ENCODE measurements around the gene FNIP2. TPM values are rescaled to one million over a fixed set of nuclear protein-coding genes. Genes with fewer than 3 reads are reported as not detected.
"Not testable (repeated sequence)": the region's sequence is repeated elsewhere in the genome, so short reads cannot be mapped to it uniquely, and the experiment has no call there.

Gene FNIP2
- total RNA-seq, 2 experiments from 2014 or later = 12.3 to 17.1 TPM

DNA sequence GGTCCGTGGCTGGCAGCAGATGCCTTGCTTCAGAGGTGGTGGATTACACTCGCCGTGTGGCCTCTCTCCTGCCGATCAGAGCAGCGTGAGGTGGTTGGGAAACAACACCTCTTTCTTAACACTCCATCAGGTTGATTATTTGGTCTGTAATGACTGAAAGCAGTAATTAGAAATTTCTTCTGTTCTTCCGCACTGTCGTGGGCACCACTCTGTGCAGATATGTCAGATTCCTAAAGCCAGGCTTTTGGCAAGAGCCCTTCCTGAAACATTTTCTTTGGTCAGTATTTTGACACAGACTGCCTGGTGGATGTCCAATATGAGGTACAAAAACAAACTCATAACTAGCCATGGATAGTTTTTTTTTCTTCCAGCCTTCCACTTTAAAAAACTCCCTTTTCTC lies 100.9 kb downstream of the FNIP2 start:
- peaks cover 22% of the 10 kb centered on the region for H3K36me3 Mint-ChIP-seq

DNA sequence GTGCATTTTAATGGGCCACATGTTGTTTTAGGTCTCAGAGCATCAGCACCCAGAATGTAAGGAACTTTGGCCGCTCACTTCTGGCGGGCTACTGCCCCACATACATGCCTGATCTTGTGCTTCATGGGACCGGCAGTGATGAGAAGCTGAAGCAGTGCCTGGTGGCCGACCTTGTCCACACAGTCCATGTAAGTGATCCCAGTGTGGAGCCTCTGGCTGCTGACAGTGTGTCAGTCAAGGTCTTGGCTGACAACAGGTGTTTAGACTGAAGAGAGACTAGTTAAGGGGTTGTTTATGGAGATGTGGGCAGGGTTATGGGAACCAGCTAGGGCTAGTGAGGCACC lies 101.4 kb downstream of the FNIP2 start:
- DNase-seq = no peak
- peaks cover 22% of the 10 kb centered on the region for H3K36me3 Mint-ChIP-seq
- no peaks in the 10 kb centered on the region for H3K27me3 Mint-ChIP-seq
- H3K4me1 Mint-ChIP-seq = peaks cover 18% of the 10 kb centered on the region
- ATAC-seq = no peak
- no peak overlapping the region for H3K27ac Mint-ChIP-seq
- H3K9me3 Mint-ChIP-seq (ENCODE audit: low read depth) = no peaks in the 10 kb centered on the region
- CTCF ChIA-PET = interaction anchor here (1.2 kb wide), 1 partner anchor 9 kb away, joined by 3 read pairs; no protein-coding TSS in a partner anchor
- no peak overlapping the region for H3K4me3 Mint-ChIP-seq

More for the DNA sequence above, 100.9 kb downstream of the FNIP2 start:
- no peak for DNase-seq
- no peak overlapping the region for H3K4me3 Mint-ChIP-seq
- CTCF ChIA-PET = interaction anchor here (1.2 kb wide), 1 partner anchor 9 kb away, joined by 3 read pairs; no protein-coding TSS in a partner anchor
- ATAC-seq = no peak
- no peaks in the 10 kb centered on the region for H3K27me3 Mint-ChIP-seq
- no peaks in the 10 kb centered on the region for H3K9me3 Mint-ChIP-seq (ENCODE audit: low read depth)
- H3K4me1 Mint-ChIP-seq = peaks cover 19% of the 10 kb centered on the region
- H3K27ac Mint-ChIP-seq = no peak overlapping the region

DNA sequence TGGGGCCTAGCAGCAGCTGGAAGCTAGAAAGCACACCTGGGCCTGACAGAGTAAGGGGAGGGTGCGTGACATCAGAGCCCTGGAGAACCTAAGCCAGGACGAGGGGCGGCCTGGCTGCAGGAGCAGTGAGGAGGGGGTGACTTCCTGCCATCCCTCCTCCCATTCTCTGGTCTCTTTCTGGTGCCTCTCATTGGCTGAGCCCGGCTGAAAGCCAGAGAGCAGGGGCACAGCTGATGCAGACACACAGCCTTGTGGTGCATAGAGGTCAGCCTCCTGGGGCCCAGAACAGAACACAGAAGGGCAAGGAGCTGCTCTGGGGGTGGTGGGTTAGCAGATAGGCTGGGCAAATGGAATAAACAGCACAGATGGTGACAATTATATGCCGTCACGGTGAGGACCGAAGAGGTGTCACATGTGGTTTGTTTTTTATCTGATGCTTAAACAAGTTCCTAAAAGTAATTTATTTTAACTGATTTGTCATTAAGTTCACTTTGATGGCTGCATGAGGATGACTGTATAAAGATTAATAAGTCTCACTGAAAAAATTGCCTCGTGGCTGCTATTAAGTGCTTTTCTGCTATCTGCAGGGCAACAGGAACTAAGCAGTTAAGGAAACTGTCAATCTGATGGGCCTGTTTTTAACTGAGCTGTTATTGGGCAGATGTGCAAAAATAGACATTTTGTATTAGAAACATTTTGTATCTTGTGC lies 102.0 kb downstream of the FNIP2 start:
- H3K27me3 Mint-ChIP-seq = no peaks in the 10 kb centered on the region
- peaks cover 17% of the 10 kb centered on the region for H3K4me1 Mint-ChIP-seq
- DNase-seq (no peak), ATAC-seq (no peak)
- CTCF ChIA-PET = interaction anchor here (1.2 to 1.3 kb wide), 2 partner anchors 9 to 10 kb away, joined by 3 read pairs; no protein-coding TSS in a partner anchor
- no peaks in the 10 kb centered on the region for H3K9me3 Mint-ChIP-seq (ENCODE audit: low read depth)
- peaks cover 22% of the 10 kb centered on the region for H3K36me3 Mint-ChIP-seq
- H3K27ac Mint-ChIP-seq = no peak overlapping the region
- no peak overlapping the region for H3K4me3 Mint-ChIP-seq

DNA sequence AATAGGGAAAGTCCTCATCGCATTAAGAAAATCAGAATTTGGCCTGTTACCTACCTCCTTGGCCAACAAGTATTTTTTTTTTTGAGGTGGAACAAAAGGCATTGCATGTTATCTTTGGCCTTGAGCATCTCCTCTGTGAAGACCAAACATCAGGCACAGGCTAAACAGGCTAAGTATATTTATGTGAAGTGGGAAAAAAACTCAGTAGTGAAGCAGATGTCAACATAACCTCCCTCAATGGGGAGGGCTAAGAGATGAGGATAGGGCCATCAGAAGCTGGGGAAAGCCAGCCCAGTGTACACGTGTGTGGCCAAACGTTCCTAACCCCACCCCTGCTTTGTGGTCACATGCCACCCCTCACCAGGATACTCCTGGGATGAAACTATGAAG lies 102.5 kb downstream of the FNIP2 start:
- no peaks in the 10 kb centered on the region for H3K27me3 Mint-ChIP-seq
- no peaks in the 10 kb centered on the region for H3K9me3 Mint-ChIP-seq (ENCODE audit: low read depth)
- no peak overlapping the region for H3K27ac Mint-ChIP-seq
- H3K36me3 Mint-ChIP-seq = peaks cover 23% of the 10 kb centered on the region
- no peak for DNase-seq
- CTCF ChIA-PET = interaction anchor here (1.2 to 1.3 kb wide), 2 partner anchors 9 to 10 kb away, joined by 3 read pairs; no protein-coding TSS in a partner anchor
- H3K4me3 Mint-ChIP-seq = no peak overlapping the region
- peaks cover 16% of the 10 kb centered on the region for H3K4me1 Mint-ChIP-seq
- no peak for ATAC-seq

DNA sequence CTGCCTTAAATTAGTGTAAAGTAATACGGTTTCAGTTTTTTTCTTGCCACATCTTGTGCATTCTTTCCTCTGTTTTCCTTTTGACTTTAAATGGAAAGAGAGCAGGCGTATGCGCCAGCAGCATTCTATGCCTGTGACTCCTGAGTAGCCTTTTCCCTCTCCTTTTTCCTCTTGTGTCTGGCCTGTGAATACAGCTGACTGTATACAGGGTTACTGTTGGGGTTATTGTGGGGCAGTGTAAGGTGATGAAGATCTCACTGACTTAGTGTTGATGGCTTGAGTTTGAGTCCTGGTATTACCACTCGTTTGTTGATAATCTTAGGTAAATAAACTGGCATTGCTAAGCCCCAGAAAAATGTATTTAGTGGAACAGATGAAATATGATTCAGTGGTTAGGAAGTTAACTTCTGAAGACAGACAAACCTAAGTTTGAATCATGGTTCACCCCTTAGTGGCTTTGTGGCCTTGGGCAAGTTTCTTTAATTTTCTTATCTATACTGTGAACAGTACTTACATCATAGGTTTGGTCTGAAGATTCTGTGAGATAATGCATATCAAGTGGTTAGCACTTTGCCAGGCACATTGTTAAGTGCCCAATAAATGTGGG lies 105.1 kb downstream of the FNIP2 start:
- Mint-ChIP-seq H3K27me3 (no peaks in the 10 kb centered on the region), H3K36me3 (peaks cover 42% of the 10 kb centered on the region), H3K4me1 (peaks cover 19% of the 10 kb centered on the region), H3K4me3 (no peak overlapping the region), H3K9me3 (ENCODE audit: low read depth) (peaks cover 4% of the 10 kb centered on the region), H3K27ac (no peak overlapping the region)
- DNase-seq (peak; percentile 69), ATAC-seq (peak; percentile 80)
- CTCF ChIA-PET = interaction anchor here (1.3 kb wide), 1 partner anchor 12 kb away, joined by 3 read pairs; no protein-coding TSS in a partner anchor

DNA sequence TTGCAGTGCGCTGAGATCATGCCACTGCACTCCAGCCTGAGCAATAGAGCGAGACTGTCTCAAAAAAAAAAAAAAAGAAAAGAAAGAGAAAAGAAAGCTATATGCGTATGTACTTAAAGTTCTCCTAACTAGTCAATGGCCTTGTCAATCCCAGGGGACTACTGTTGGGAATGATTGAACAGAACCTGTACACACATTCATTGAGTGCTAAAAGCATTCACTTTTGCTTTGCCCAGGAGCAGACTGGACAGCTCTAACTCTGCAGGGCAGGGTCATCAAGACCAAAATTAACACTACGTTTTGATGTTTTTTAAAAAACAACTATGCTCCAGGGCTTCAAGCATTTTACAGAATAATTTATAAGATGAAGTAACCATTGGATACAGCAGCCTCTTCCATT lies 106.2 kb downstream of the FNIP2 start:
- peaks cover 8% of the 10 kb centered on the region for H3K9me3 Mint-ChIP-seq (ENCODE audit: low read depth)
- peaks cover 51% of the 10 kb centered on the region for H3K36me3 Mint-ChIP-seq
- no peak for ATAC-seq
- CTCF ChIA-PET = interaction anchor here (1.3 kb wide), 1 partner anchor 13 kb away, joined by 3 read pairs; no protein-coding TSS in a partner anchor
- no peak overlapping the region for H3K27ac Mint-ChIP-seq
- no peaks in the 10 kb centered on the region for H3K27me3 Mint-ChIP-seq
- H3K4me3 Mint-ChIP-seq = no peak overlapping the region
- H3K4me1 Mint-ChIP-seq = peaks cover 22% of the 10 kb centered on the region
- no peak for DNase-seq

DNA sequence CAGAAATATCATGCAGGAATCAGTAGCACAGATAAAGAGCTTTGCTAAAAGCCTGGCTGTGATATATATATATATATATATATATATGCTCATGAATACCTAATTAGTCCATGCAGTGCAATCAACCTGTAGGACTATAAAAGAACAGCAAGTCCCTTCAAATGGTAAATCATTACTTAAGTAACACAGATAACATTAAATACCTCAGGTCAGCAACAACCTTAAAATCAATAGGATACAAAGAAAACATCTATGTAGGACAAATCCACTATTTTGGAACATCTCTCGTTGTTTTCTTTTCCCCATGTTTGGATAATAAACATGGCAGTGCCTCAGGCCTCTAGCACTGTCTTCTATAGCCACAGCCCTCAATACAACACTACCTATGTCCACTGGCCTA lies 106.6 kb downstream of the FNIP2 start:
- Mint-ChIP-seq H3K27ac (no peak overlapping the region), H3K4me1 (peaks cover 22% of the 10 kb centered on the region), H3K27me3 (no peaks in the 10 kb centered on the region), H3K4me3 (no peak overlapping the region), H3K9me3 (ENCODE audit: low read depth) (peaks cover 8% of the 10 kb centered on the region), H3K36me3 (peaks cover 52% of the 10 kb centered on the region)
- CTCF ChIA-PET = no interaction called here
- ATAC-seq (no peak), DNase-seq (no peak)

DNA sequence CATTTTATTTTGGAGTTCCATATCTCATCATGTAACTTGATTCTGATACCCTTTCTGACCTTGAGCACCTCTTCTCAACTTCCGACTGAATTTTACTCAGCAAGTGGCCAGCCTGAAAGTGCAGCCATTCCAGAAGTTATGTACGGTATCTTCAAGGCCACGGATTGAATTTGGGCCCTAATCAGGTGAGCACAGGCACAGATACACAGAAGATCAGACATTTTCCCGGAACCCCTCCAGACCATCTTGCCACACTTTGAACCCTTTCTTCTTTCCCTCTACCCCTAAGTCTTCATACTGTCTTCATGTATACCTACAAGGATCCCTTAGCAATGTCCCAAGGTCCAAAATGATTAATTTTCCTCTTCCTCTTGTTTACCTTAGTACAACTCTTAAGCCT lies 108.2 kb downstream of the FNIP2 start:
- CTCF ChIA-PET = no interaction called here
- Mint-ChIP-seq H3K4me3 (no peak overlapping the region), H3K36me3 (peaks cover 47% of the 10 kb centered on the region), H3K4me1 (peaks cover 22% of the 10 kb centered on the region), H3K27me3 (no peaks in the 10 kb centered on the region), H3K27ac (no peak overlapping the region), H3K9me3 (ENCODE audit: low read depth) (peaks cover 8% of the 10 kb centered on the region)
- DNase-seq = no peak
- no peak for ATAC-seq

DNA sequence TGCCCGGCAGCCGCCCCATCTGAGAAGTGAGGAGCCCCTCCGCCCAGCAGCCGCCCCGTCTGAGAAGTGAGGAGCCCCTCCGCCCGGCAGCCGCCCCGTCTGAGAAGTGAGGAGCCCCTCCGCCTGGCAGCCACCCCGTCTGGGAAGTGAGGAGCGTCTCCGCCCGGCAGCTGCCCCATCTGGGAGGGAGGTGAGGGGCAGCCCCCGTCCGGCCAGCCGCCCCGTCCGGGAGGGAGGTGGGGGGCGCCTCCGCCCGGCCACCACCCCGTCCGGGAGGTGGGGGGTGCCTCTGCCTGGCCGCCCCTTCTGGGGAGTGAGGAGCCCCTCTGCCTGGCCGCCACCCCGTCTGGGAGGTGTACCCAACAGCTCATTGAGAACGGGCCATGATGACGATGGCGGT lies 113.3 kb downstream of the FNIP2 start:
- H3K27ac Mint-ChIP-seq = not testable (repeated sequence)
- H3K36me3 Mint-ChIP-seq = peaks cover 42% of the 10 kb centered on the region

DNA sequence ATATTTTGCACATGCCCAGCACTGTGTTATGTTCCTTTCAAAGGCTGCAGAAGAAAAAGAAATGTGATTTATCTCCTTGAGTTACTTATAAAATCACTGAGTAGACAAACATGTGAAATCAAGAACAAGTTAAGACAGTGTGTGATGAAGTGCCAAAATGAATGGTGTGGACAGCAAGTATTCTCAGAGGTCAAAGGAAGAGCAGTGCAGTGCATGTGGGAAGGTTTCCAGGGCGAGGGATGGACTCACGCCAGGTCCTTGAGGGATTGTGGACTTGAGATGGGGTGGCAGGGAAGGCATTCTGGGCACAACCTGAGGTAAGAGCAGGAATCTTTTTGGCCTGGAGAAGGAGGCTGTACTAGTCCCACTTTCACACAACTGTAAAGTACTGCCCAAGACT lies 115.5 kb downstream of the FNIP2 start:
- Mint-ChIP-seq H3K27me3 (no peaks in the 10 kb centered on the region), H3K4me1 (peaks cover 2% of the 10 kb centered on the region), H3K9me3 (ENCODE audit: low read depth) (no peaks in the 10 kb centered on the region), H3K36me3 (peaks cover 25% of the 10 kb centered on the region), H3K27ac (no peak overlapping the region), H3K4me3 (no peak overlapping the region)
- ATAC-seq (no peak), DNase-seq (no peak)
- CTCF ChIA-PET = no interaction called here

More for the DNA sequence above, 113.3 kb downstream of the FNIP2 start:
- H3K4me1 Mint-ChIP-seq; ATAC-seq; H3K4me3 Mint-ChIP-seq; DNase-seq; CTCF ChIA-PET; H3K27me3 Mint-ChIP-seq; H3K9me3 Mint-ChIP-seq (ENCODE audit: low read depth): not testable (repeated sequence)

DNA sequence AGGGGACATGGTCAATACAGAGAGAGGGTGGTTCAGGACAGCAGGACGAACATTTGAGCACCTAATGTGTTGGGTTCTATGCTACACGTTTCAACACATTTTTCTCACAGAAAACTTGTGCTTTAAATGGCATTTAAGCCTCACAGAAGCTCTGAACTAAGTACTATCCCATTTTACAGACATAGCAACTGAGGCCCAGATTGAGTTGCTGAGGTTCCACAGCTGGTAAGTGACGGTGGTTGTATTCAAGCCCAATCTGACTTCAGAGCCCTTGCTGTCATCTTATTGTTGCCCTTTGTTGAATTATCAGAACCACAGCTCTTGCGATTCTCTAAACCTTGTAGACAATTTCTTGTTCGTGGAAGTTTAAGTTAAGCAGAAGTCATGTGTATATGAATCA lies 116.7 kb downstream of the FNIP2 start:
- peaks cover 2% of the 10 kb centered on the region for H3K4me1 Mint-ChIP-seq
- H3K9me3 Mint-ChIP-seq (ENCODE audit: low read depth) = no peaks in the 10 kb centered on the region
- no peak overlapping the region for H3K27ac Mint-ChIP-seq
- H3K4me3 Mint-ChIP-seq = no peak overlapping the region
- peaks cover 17% of the 10 kb centered on the region for H3K36me3 Mint-ChIP-seq
- H3K27me3 Mint-ChIP-seq = no peaks in the 10 kb centered on the region
- no peak for ATAC-seq
- no peak for DNase-seq
- CTCF ChIA-PET = interaction anchor here (0.9 kb wide), 1 partner anchor 34 kb away, joined by 3 read pairs; no protein-coding TSS in a partner anchor

DNA sequence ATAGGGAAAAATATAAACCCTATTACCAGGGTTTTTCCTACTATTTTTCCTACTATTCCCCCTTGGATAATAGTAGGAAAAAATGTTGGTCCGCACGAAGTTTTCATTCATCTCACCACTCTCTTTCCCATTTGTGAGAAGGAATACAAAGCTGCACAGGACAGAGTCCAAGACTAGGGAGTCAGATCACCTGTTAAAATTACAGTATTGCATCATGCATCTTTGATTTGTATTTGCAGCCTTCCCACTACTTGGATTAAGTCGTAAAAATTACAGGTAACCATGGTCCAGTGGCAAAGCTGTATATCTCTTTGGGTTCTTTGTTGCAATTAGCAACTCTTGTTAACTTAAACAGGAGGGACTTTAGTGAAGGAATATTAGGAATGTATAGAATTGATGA lies 121.5 kb downstream of the FNIP2 start:
- no peaks in the 10 kb centered on the region for H3K4me1 Mint-ChIP-seq
- ATAC-seq = no peak

DNA sequence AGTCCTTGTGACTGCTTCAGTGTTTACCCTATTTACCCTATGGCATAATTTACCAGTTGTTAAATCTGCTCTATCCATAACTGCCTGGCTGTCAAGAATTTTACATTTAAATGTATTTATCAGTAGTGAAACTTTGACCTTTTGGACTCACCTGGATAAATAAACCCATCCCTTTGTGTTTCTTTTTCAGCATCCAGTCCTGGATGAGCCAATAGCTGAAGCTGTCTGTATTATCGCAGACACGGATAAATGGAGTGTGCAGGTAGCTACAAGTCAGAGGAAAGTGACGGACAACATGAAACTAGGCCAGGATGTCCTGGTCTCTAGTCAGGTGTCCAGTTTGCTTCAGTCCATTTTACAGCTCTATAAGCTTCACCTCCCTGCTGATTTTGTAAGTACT lies 122.4 kb downstream of the FNIP2 start:
- H3K27ac Mint-ChIP-seq = no peak overlapping the region
- ATAC-seq (no peak), DNase-seq (no peak)
- no peaks in the 10 kb centered on the region for H3K27me3 Mint-ChIP-seq
- CTCF ChIA-PET = interaction anchor here (0.9 kb wide), 1 partner anchor 65 kb away, joined by 3 read pairs; no protein-coding TSS in a partner anchor
- H3K36me3 Mint-ChIP-seq = peaks cover 9% of the 10 kb centered on the region
- H3K9me3 Mint-ChIP-seq (ENCODE audit: low read depth) = no peaks in the 10 kb centered on the region
- H3K4me3 Mint-ChIP-seq = no peak overlapping the region
- H3K4me1 Mint-ChIP-seq = no peaks in the 10 kb centered on the region

More for the DNA sequence above, 121.5 kb downstream of the FNIP2 start:
- DNase-seq = no peak
- CTCF ChIA-PET = no interaction called here
- Mint-ChIP-seq H3K36me3 (peaks cover 9% of the 10 kb centered on the region), H3K27ac (no peak overlapping the region), H3K4me3 (no peak overlapping the region), H3K27me3 (no peaks in the 10 kb centered on the region), H3K9me3 (ENCODE audit: low read depth) (no peaks in the 10 kb centered on the region)

DNA sequence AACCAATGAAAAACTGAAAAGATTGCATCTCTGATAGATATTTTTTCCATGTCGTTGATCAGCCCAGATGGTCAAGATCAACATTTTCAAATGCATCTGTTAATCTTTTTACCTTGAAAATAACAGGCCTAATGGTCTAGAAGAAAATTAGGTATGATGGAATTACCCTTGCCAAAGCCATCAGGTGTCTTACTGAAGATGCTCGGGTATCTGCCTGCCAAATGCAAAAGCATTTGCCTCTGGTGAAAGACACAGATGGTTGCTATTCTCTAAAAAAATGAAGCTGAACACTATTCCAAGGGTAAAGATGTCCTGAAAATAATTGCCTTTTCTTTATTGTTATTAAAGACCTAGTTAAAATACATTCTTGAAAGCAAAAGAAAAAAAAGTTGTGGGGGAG lies 126.0 kb downstream of the FNIP2 start:
- Mint-ChIP-seq H3K4me1 (peaks cover 9% of the 10 kb centered on the region), H3K9me3 (ENCODE audit: low read depth) (no peaks in the 10 kb centered on the region), H3K4me3 (no peak overlapping the region), H3K27me3 (no peaks in the 10 kb centered on the region), H3K36me3 (peaks cover 37% of the 10 kb centered on the region), H3K27ac (no peak overlapping the region)
- DNase-seq (no peak), ATAC-seq (no peak)
- CTCF ChIA-PET = no interaction called here

All from activated CD8-positive, alpha-beta memory T cell treated with anti-CD3 and anti-CD28 coated beads, Interleukin-2, amount 10 ng/mL, durations not matched to agents 7 days and 5 days (primary cell).